Activated T-cell treated with anti-CD3 and anti-CD28 coated beads for 4 hours (primary cell): Measurements from ENCODE around the gene FHIT.
"Not testable (repeated sequence)": the region's sequence is repeated elsewhere in the genome, so short reads cannot be mapped to it uniquely, and the experiment has no call there.

Experiments
- DNase-seq: peaks from one replicate; pipeline ENCODE4 v3.0.0-alpha.2; 2020

The FHIT gene

DNA sequence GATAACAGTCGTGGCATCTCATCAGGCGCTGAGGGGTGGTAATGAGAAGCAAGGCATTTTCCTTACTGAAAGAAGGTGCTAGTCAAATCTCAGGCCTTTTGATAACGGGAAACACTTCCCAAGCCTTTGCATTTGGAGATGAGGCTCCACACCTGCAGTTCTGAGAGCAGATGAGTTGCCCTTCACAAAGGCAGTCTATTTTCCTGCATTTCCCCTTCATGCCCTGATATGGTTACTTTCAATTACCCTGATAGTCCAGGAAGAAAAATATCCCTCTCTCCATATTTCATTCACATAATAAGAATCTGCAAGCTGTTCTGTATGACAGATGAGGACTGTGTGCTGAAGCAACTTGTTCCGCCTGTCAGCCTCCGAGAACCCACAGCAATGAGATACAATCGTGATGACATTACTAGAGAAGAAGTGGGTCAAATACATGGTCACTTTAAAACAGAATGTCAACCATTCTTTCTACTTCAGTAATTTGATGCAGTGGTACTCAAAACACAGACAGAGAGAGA is 25.0 kb downstream of the FHIT start:
- no peak for DNase-seq

DNA sequence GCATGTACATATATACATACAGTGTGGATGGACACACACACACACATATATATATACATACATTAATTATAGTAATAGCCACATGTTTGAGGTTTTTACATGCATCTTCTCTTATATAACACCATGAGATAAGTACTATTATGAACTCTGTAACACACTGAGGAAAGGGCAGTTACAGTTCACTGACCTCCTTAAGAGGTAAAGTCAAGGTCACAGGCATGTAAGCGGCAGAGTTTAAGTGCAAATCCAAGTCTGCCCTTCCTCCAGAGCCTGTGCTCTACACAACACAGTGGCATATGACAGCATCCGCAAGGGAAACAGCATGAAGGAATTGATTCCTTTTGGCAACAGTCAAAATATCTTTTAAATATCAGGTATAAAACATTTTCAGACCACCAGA is 26.4 kb downstream of the FHIT start:
- no peak for DNase-seq

DNA sequence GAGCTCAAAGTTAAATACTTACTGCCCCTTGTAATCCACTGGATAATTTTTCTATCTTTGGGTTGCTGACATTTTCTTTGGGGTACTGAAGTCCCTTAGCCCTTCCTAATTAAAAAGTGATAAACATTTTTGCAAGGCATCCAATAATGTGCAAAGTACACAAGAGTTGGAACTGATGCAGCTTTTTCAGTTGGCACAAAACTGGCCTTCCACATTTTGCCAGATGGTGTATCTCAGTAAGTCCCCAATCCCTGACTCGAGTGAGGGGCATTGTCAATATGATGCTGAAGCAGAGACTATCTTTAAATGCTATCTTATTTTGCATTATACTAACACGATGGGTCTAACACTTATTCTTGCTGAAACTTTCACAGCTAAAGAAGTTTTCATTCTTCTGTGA is 27.8 kb downstream of the FHIT start:
- no peak for DNase-seq

DNA sequence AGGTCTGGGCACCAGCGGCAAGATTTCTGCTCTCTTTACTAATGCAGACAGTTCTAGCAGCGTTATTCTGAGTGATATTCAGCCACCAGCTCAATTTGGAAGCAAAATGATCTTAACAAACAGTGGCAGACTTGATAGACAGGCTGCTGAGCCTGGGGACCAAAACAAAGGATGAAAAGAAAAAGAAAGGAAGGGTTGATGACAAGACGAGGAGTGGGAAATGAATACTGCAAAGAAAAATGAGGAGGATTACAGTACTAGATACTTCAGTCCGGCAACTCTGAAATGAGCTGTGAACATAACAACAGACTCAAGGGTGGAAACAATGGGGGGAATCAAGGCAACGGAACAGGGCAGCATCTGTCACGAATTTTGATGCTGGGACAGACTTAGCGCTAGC is 28.8 kb downstream of the FHIT start:
- DNase-seq = no peak

DNA sequence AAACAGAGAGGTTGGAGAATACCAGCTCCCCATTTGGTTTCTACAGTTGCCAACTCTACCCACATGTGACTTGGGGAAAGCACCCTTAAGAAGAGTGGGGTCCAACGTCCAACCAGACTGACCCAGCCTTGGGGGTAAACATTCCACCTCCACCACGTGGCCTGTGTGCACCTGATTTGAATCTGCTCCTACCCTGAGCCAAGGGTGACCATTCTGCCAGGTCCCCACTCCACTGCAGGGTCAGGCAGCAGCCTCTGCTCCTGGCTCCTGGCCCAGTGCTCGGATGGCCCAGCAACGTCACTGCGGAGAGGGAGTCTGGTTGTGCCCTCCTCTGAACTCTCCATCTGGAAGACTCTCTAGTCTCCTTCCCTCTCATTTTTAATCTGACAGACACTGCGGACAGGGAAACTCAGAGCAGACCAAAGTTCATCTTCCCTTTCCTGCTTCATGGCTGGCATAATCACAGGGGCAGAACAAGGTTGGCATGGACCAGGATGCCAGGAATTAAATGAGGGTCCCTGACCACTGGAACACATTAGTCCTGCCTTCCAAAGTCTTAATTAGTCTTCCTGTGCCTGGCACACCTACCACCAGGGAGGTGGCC is 29.4 kb downstream of the FHIT start:
- DNase-seq = no peak

DNA sequence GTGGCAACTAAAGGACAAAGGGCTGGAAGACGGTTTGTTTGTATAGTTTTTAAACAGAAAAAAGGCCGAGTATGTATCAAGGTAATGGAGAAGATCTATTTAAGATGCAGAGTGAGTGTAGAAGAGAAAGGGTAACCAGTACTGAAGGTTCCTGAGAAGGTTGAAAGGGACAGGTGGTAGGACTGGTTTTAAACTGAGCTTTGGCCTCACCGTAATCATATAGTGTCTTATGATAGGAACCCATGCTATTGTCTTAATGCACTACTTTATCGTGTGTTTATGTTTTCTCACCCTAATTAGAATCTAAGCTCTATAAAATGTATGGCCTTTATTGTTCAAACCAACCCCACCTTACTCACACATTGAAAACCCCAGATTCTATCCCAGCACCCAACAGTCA is 32.7 kb downstream of the FHIT start:
- DNase-seq = no peak

DNA sequence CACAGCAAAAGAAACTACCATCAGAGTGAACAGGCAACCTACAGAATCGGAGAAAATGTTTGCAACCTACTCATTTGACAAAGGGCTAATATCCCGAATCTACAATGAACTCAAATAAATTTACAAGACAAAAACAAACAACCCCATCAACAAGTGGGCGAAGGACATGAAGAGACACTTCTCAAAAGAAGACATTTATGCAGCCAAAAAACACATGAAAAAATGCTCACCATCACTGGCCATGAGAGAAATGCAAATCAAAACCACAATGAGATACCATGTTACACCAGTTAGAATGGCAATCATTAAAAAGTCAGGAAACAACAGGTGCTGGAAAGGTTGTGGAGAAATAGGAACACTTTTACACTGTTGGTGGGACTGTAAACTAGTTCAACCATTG is 35.1 kb downstream of the FHIT start:
- DNase-seq = not testable (repeated sequence)

DNA sequence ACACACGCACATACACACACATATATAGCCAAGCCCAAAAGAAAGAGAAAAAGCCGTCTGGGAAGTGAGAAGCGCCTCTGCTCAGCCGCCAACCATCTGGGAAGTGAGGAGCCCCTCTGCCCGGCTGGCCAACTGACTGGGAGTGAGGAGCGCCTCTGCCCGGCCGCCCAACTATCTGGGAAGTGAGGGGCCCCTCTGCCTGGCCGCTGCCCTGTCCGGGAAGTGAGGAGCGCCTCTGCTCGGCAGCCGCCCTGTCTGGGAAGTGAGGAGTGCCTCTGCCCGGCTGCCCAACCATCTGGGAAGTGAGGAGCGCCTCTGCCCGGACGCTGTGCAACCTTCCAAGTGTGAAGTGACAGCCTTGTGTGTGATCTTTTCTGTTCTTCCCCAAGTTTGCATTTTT is 49.2 kb downstream of the FHIT start:
- DNase-seq = no peak

DNA sequence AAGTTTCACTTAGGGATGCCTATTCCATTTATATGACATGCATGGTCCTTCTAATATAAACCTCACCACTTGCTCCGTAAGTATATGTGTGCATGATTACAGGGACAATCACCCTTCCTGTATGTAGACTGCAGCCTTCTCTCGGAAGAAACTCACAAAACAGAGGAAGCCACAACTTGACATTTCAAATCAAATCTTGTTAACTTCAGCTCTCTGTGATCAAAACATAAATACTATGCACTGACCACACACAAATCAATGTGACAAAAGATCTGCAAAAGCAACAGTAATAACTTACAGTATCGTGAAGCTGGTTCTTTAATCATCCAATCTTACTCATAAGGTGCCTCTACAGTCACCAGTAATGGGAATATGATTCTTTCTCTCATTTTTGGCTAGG is 50.2 kb downstream of the FHIT start:
- DNase-seq = no peak

DNA sequence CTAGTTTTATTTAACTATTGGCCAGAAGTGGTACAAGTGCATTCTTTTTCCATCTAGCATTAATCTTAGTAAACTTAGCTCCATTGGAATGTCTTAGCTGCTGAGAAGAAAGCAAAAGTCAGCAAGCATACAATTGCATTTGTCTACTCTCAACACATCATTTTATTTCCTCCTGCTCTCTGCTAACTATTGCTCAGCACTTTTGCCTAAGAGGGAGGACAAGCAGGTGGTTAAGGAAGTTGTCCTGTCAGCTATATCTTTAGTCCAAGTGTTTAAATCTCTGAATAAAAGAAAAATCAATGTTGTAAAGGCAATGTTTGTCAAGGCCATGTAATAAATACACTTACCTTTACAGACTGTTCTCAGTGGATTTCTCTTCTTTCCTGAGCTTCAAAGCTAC is 51.0 kb downstream of the FHIT start:
- no peak for DNase-seq

DNA sequence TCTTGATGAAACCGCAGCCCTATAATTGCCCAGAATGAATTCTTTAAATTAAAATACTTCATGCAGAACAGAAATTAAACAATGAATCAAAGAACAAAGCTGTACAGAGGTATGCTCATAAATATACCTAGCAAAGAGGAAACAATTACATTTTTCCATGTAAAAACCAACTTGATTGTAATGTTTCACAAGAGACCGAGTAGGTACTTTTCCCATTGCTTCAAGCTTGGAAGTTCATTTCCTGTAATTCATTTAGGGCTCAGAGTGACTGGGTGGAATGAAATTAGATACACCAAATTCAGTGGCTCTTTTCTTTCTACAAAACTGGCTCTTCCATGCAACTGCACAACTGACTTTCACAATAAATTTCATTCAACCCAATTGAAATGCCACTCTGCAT is 51.4 kb downstream of the FHIT start:
- no peak for DNase-seq

DNA sequence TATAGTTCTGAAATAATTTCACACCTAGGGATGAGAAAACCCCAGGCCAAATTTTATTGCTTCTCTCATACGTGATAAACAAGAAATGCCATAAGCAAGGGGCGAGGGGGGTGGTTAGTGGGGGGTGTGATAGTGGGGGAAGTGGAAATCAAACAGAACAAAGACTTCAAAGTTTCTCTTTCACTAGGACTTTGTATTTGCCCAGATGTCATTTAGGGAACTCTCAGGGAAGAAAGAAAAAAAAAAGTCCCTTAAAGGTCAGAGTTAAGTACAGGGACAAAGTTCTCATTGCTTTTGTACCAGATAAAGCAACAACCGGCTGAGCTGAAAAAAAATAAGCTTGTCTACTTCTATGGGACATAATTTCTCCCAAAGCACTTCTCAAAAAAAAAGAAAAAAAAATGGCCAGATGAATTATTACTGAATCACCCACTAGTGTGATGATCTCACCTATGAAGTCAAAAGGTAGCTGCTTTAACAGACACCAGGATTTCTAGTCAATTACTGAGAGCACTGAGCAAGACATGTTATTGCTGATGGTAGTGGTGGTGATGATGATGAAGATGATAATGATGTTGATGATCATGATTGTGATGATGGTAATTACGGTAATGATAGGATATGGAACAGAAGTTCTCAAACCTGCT is 56.2 kb downstream of the FHIT start:
- no peak for DNase-seq

DNA sequence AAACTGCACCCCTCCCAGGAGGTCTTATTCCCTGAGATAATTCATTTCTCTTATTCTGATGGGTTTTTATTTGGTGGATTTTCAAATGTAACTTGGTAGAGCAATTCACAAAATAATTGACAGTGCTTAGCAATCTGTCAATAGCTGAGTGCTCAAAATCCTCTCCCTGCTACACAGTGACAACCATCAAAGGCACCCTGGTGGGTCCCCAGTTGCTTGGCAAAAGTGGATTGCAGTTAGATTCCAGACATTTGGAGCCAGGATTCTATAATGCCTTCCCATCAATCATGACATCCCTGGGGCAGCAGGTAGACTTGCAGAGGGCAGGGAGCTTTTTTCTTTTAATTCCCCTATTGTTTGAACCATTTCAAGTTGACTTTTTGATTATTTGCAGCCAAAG is 59.0 kb downstream of the FHIT start:
- no peak for DNase-seq

DNA sequence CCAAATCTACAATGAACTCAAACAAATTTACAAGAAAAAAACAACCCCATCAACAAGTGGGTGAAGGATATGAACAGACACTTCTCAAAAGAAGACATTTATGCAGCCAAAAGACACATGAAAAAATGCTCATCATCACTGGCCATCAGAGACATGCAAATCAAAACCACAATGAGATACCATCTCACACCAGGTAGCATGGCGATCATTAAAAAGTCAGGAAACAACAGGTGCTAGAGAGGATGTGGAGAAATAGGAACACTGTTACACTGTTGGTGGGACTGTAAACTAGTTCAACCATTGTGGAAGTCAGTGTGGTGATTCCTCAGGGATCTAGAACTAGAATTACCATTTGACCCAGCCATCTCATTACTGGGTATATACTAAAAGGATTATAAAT is 61.0 kb downstream of the FHIT start:
- not testable (repeated sequence) for DNase-seq

DNA sequence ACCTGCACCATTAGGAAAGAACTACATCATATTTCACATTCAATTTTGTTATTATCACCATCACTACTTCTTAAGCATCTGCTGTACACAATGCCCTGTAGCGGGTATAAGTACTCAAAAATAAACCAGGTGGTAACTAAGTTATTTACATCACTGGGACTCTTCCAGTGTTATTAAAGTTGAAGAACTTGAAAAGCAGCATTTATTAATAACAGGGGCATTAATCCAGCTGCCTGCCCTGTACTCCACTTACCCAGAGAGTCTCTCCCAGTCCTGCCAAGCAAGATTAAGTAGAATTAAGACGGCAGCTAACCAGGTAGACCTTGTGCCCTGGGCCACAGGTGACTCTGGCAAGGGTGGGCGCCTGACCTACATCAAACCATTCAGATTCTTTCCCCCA is 65.2 kb downstream of the FHIT start:
- no peak for DNase-seq

DNA sequence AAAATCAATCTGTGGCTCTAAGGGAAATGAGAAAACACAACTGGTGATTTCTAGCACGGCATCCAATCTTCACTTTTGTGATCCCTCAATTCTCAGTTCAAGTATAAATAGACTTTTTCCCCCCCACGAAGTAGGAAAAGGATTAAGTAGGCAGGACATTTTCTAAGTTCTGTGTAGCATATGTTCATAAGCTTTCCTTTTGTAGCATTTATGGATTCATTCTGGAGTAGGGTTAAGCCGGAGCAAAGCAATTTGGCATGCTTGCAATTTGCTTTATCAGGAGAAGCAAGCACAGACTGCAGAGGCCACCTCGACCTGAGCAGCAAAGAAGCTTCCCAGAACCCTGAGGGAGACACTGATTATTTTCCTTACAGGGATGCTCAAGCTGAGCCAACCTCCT is 66.3 kb downstream of the FHIT start:
- no peak for DNase-seq

DNA sequence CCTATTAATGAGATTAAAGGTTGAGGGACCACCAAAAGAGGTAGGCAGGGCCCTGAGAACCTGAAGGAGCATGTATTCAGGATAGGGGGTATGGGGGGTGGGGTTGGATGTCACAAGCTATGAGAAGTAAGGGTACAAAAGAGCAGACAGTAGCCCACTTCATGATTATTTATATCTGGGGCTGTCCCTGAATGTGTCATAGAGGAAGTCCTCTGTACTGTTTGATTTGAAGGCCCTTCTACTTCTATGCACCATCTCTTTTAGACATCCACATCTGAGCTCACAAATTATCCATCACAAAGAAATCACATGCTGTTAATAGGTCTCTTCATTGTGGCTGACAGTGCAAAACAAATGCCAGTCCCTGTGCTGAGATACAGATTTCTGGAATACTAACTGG is 68.6 kb downstream of the FHIT start:
- no peak for DNase-seq

DNA sequence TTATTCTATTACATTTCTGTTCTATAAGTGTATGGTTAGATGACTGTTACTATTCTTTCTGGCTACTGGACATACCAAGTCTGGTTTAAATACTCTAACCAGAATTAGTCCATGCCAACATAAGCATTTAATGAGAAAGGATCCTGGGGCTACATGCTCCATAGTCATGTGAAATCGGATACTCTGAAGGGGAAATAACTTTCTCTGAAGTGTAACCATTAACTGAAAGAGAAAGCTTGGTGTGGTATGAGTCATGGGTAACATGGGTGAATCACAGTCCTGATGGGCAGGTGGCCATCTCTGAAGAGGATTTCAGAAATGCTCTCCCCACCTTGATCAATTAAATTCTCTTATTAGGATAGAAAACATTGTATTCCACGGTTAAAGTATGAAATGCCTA is 69.4 kb downstream of the FHIT start:
- no peak for DNase-seq

DNA sequence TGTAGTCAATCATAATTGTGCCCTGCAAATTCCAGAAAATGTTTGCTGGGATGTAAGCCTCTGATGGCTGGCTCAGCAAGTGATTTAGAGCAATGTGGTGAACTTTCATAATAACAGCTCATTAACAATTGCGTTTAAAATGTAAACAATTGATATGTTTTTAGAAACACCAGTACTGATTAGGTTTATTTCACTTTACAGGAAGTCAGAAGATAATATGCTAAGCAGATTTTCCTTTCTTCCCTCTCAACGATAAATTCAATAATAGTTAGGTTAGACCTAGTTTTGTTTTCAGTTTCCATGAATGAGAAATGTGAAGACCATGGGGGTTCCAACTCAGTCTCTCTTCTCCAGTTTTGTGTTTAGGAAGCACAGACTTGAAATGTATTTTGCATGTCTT is 71.0 kb downstream of the FHIT start:
- no peak for DNase-seq

DNA sequence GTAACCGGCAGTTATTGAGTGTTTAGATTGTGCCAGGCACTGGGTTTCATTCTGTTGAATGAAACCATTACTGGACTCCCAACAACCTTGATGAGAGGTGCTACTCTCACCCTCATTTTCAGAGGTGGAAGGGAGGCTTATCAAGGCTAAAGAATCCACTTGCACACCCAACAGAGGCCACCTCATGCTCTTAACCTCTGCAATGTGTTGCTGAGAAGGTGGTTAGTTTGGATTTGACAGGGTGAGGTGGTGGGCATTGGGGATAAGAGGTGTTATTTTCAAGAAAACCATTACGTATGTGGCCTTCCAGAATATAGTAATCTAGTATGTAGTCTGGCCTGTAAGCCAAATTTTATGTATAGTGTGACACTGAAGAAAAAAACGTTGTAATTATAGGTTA is 73.1 kb downstream of the FHIT start:
- no peak for DNase-seq

DNA sequence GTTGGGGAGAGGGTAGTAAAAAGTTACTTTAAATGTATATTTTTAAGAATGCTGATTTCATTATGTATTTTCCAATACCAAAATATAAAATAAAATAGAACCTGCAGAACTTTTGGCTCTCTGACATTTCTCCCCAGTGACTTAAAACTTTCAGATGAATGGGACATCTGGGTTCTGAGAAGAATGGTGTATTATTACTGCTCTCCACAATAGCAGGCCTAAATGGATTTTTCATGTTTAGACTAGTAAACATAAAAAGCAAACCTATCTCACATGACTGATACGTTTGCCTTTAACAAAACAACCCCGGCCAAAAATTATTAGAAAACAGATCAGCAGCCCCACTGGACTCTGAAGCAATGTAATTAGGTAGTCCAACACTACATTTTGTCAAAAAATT is 73.8 kb downstream of the FHIT start:
- no peak for DNase-seq

DNA sequence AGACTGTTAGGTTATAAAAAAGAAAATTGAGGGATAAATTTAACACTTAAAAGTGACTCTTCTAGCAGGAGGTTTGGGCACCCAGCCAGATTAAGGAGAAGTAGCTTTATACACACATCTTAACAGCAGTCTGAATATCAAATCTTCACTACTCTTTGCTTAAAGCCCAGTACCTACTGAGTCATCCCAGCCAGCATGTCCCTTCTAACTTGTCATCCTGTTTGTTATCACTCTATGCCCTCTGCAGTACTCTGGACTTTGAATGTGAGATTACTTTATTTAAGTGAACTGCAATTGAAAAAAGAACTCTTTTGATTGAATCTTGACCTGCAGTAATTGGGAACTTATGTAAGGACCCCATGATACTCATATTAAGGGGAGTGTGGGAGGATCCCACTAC is 77.6 kb downstream of the FHIT start:
- no peak for DNase-seq

DNA sequence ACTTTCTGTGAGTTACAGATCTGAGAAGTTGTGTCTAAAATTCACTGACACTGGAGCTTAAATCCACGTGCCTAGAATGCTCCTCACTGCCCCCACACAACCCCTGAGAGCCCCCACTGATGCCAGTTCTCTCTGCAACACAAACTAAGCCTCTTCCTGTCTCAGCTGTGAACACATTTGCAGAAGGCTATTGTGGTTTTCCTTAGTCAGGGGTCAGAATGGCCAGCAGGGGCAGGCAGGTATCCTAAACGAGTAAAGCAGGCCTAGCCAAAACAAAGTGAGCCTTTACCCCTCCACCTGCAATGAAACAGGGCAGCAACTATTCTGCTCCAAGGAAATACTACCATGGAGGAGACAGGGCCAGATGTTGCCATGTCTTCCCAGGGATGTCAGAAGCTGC is 78.6 kb downstream of the FHIT start:
- DNase-seq = no peak

DNA sequence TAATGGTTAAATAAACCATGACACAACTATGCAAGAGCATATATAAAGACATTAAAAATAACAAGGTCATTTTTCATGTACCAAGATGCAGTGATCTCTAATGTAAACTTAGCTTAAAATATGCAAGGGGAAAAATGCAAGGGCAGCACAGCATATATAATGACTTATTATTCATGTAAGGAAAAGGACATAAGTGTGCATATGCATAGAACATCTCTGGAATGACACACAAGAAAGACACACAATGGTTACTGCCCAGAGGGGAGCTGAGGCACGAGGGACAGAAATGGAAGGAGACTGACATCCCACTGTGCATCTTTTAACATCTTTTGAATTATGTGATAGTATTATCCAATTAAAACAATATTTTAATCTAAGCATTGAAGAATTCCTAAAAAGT is 79.0 kb downstream of the FHIT start:
- DNase-seq = no peak

DNA sequence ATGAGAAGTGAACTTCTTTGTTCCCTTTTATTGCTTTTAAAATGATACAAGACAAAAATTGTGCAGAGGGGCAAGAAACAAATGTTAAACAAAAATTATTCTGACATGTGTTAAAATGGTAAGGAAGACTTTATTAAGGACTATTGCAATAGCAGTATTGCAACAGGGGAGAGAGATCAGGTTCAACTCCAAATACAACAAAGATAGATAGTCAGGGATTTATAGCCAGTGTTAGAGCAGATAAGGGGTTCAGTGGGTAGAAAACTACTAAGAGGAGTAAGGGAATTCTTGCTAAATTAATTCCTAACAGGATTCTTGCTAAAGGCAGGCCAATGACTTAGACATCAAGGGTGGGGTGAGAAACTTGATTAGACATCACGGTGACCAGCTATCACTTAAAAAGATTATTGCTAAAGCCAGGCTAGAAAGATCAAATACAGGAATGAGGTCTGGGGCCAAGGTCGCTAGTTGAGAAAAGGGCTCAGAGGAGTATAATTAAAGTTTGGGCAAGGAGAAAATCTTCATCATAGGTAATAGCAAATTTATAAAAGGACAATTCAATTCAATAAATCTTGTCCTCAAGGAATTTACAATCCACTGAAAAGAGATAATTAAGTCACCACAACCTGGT is 81.5 kb downstream of the FHIT start:
- no peak for DNase-seq
